ENCODE data around the gene MCM5.
"Not testable (repeated sequence)": the region's sequence is repeated elsewhere in the genome, so short reads cannot be mapped to it uniquely, and the experiment has no call there.

The MCM5 gene

DNA sequence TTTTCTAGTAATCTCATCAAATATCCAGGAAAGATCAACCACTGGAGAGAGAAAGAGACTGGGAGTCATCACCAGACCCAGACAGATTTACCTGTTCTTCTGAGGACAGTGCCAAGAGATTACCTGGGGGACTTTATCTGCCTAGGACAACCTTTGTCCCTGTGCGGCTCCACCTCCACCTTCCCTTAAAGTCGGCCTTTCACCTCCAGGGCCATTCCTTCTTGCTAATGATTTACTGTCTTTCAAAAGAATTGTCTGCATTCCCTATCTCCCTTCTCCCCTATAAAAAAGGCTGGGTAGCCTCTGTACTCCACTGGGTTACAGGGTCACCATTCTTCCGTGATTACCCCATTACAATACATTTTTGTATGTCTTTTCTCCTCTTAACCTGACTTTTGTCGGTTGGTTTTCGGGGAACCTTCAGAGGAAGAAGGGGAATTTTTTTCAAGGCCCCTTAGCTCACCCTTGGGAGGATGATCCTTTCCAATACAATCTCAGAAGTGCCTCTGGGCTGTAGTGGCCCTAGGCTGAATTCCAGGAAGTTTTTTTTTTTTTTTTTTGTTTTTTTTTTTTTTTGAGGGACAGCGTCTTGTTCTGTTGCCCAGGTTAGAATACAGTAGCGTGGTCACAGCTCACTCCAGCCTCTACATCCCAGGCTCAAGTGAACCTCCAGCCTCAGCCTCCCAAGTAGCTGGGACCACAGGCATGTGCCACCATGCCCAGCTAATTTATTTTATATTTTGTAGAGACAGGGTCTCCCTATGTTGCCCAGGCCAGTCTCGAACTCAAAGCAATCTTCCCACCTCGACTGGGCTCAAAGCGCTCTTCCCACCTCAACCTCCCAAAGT lies 20.6 kb upstream of the MCM5 start:
- no peak for DNase-seq

DNA sequence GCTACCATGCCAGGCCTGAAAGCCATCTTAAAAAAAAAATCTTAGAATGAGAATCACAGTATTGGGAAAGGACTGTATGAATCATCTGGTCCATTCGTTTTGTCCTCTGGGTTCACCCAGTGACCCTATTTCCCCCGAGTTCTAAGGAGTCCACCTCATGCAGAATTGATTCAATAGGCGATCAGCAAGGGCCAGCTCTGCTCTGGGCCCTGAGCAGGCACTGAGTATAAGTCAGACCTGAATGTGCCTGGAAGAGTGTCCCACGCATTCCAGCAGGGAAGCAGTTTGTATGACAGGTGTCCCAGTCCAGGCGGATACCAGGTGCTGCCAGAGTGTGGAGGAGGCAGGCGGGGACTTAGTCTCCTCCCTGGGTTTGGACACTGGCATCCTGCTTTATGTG lies 19.9 kb upstream of the MCM5 start:
- DNase-seq: no peak

DNA sequence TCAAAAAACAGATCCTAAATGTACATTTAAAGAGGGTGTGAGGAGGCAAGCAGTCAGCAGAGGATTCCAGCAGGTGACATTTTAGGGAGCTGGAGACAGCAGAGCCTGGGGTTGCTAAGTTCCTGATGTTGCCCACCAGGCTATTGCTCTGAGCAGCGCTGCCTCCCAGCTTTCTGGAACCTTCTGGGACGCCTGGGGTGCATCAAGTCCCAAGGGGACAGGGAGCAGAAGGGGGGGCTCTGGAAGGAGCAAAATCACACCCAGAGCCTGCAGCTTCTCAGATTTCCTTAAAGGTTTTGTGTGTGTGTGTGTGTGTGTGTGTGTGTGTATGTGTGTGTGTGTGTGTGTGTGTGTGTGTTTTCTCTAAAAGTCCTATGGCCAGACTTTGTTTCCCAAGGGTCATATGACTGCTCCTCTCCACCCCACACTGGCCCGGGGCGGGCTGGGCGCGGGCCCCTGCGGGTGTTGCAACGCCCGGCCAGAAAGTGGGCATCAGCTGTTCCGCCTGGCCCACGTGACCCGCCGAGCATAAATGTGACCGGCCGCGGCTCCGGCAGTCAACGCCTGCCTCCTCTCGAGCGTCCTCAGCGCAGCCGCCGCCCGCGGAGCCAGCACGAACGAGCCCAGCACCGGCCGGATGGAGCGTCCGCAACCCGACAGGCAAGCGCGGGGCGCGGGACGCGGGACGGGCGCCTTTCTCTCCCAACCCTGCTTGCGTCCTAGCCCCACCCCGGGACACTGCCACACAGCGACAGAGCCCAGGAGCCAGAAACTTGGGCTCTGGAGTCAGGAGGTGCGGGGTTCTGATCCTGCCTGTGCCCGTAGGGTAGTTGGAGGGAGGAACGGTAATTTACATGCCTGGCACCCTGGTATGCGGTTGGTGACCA lies 19.2 kb upstream of the MCM5 start, which contains the start of gene HMOX1:
Gene HMOX1, plus strand, starts transcription at position 560 of the 887 bp plus-strand sequence. Its CDS starts 78 bp downstream, at position 638.
- DNase-seq: peak; percentile 16

DNA sequence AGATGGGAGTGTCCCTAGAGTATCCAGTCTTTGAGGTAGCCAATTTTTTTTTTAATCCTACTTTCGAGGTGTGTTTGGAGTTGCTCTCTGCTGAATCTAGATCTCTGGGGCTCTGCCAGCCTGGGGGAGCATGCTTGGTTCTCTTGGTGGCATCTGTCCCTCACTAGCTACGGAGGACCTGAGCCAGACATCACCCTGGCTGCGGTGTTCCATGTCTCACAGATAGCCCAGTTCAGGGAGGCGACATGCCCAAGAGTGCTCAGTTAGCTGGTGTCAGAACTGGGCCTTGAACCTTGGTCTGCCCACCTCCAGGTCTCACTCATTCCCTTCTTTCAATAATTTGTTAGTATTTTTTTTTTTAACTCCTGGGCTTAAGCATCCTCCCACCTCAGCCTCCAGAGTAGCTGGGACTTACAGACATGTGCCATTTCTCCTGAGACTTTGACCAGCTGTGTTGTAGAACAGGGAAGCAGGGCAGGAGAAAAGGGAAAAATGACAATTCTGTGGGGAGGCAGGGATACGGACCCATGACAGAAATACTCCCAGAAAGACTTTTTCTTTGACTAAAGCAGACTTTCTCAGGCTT lies 18.4 kb upstream of the MCM5 start:
- DNase-seq: no peak

DNA sequence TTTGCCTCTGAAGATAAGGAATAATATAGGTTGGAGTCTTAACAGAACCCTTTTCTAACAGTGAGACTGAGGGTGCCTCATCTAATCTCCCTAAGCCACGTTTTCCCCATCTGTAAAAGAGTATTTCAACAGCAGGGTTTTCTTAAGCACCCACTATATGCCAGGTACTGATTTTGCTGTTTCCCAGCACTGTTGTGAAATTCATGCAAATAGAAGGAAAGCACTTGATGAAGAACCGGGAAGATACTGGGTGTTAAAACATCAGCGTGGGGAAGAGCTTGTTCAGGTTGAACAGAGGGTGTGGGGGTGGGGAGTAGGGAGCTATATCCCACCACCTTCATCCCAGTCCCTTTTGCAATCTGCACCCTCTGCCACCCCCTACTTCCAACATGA lies 16.3 kb upstream of the MCM5 start:
- no peak for DNase-seq

GRCh38 chr22:35384527-35384926 lies 15.4 kb upstream of the MCM5 start:
- DNase-seq: no peak

DNA sequence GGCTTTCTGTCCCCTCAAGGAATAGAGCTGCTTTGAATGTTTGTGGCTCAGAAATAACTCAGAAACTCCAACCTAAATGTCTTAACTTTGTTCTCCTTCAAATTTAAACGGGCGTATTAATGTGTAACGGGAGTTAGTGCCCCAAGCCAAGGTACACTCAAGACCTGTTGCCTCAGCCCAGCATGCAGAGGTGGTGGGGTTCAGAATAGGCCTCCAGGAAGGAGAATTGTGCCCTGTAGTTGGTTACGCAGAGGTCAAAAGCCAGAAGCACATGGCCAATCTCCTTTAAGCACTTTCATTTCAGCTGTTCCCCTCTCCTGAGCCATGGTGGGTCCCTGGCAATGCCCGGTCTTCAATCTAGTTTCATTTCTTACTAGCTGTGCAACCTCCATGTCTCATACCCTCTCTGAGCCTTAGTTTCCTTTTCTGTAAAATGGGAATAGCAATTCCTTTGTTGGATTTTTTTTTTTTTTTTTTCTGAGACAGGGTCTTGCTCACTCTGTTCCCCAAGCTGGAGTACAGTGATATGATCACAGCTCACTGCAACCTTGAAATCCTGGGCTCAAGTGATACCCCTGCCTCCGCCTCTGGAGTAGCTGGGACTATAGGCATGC lies 14.9 kb upstream of the MCM5 start:
- no peak for DNase-seq

GRCh38 chr22:35386670-35387288 lies 13.2 kb upstream of the MCM5 start:
- DNase-seq: no peak

DNA sequence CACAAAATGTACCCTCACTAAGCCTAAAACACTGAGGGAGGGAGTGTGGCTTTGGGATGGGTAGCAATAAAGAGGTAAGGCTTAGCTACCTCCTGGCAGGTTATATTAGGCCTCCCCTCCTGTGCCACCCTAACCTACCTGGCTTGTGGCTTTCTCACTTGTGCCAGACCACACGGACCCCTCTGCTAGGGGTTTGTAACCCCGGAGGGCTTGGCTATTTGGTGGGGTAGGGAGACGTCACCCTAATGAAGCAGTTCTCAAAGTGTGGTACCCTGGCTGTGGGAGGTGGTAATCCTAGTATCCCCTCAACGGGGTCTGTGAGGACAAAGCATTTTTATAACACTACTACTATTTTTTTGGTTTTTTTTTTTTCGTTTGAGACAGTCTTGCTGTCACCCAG lies 9.0 kb upstream of the MCM5 start:
- no peak for DNase-seq

GRCh38 chr22:35392357-35392756 lies 7.6 kb upstream of the MCM5 start:
- no peak for DNase-seq

DNA sequence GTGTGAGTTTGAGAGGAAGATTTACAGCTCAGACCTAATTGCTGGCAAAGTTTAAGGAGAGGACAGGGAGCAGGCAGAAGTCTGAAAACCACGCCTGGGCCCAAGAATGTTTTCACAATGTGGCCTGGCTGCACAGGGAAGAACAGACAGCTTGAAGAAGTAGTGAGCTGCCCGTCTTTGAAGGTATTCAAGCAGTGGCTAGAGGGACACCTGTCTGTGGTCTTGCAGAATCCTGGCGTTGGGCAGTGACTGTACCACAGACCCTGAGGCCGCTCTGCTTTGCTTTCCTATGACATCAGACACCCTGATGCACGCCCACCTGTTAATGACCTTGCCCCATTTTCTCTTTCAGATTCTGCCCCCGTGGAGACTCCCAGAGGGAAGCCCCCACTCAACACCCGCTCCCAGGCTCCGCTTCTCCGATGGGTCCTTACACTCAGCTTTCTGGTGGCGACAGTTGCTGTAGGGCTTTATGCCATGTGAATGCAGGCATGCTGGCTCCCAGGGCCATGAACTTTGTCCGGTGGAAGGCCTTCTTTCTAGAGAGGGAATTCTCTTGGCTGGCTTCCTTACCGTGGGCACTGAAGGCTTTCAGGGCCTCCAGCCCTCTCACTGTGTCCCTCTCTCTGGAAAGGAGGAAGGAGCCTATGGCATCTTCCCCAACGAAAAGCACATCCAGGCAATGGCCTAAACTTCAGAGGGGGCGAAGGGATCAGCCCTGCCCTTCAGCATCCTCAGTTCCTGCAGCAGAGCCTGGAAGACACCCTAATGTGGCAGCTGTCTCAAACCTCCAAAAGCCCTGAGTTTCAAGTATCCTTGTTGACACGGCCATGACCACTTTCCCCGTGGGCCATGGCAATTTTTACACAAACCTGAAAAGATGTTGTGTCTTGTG lies 6.6 kb upstream of the MCM5 start:
- no peak for DNase-seq

DNA sequence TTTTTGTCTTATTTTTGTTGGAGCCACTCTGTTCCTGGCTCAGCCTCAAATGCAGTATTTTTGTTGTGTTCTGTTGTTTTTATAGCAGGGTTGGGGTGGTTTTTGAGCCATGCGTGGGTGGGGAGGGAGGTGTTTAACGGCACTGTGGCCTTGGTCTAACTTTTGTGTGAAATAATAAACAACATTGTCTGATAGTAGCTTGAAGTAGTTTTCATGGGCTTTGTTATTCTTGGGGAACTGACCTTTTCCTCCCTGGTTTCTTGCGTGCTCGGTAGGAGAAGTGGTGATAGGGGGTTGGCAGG lies 6.0 kb upstream of the MCM5 start:
- no peak for DNase-seq

GRCh38 chr22:35394810-35395563 lies 5.0 kb upstream of the MCM5 start:
- DNase-seq: no peak

GRCh38 chr22:35396622-35397021 lies 3.3 kb upstream of the MCM5 start:
- not testable (repeated sequence) for DNase-seq

DNA sequence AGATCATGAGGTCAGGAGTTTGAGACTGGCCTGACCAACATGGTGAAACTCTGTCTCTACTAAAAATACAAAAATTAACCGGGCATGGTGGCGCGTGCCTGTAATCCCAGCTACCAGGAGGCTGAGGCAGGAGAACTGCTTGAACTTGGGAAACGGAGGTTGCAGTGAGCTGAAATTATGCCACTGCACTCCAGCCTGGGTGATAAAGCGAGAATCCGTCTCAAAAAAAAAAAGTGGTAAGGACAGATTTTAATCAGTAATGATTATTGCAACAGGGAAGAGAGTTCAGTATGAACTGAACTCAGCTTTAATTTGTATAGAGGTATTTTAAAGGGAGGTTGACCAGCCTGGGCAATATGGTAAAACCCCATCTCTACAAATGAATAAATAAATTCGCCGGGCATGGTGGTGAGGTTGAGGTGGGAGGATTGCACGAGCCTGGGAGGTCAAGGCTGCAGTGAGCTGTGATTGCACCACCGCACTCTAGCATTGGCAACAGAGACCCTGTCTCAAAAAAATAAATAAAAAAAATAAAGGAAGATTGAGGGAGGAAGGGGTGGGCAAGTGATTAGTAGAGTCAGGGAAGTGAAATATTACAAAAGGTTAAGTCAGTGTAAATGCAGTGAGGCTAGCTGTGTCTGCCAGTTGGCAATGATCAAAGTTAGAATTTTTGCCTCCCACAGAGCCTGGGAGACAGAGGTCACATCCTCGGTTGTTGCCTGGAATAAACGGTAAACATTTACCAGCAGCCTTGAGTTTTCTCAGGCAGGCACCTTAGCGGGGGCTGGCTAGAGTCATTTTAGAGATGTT lies 2.6 kb upstream of the MCM5 start:
- DNase-seq: no peak

- DNase-seq: no peak
Observed at GRCh38 chr22:35398591-35398973, 1.4 kb upstream of the MCM5 start.

DNA sequence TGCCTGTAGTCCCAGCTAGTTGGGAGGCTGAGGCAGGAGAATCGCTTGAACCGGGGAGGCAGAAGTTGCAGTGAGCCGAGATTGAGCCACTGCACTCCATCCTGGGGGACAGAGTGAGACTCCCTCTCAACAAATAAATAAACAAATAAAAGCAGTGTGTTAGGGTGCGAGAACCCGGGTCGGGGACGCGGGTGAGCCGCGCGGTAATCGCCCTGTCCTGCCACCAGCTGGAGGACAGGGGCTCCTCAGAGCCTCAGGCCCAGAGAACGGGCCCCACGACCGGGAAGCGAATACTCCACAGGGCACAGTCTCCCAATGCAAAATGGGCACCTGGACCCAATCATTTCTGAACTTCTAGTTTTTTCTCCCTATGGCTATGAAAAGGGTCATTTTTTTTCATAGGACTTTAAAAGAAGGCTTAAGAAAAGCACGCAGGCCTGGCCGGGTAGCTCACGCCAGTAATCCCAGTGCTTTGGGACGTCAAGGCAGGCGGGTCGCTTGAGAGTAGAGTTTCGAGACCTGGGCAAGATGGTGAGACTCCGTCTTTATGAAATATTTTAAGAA lies 744 bp upstream of the MCM5 start:
- DNase-seq: peak; percentile 1

GRCh38 chr22:35400501-35400790 lies 506 bp downstream of the MCM5 start:
- peak; percentile 21 for DNase-seq

DNA sequence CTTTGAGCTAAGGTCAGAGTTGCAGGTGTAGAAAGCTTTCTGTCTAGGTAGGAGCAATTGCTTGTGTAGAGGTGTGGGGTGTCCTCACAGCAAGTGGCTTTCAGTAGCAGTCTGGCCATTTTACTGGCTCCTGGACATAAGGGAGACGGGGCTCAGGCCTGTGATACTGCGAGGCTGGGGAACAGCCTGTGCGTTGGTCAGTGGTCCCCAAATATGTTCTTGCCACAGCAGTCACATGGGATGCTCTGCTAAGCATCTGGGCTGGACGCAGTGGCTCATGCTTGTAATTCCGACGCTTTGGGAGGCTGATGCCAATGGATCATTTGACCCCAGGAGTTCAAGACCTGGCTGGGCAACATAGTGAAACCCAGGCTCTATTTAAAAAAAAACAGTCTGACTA lies 1.9 kb downstream of the MCM5 start:
- no peak for DNase-seq

DNA sequence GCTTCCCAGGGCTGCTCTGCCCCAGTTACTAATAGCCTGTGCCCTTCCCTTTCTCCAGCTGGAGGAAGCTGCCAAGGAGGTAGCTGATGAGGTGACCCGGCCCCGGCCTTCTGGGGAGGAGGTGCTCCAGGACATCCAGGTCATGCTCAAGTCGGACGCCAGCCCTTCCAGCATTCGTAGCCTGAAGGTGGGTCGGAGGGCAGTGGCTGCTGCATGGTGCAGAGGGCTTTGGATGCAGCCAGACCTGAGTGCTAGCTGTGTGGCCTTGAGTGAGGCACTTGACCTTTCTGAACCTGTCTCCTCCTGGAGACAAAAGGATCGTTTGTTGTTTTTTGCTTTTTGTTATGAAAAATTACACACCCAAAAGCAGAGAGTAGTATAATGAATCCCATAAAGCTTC lies 3.4 kb downstream of the MCM5 start:
- no peak for DNase-seq

All from activated effector memory CD4-positive, alpha-beta T cell treated with Interleukin-2 at 50 U/mL for 16 hours (primary cell).